BLaER1 (cell line): ENCODE data around the gene HPN.

Source experiments
- H3K27ac ChIP-seq: shearing (Covaris generic); formaldehyde crosslinking; 2 replicates; pipeline ENCODE4 v1.8.1; 2022
- H3K27me3 ChIP-seq: shearing (Covaris generic); formaldehyde crosslinking; 2 replicates; pipeline ENCODE4 v1.8.1; 2022
- H3K36me3 ChIP-seq: shearing (Covaris generic); formaldehyde crosslinking; 2 replicates; pipeline ENCODE4 v1.8.1; 2022
- H3K4me1 ChIP-seq: shearing (Covaris generic); formaldehyde crosslinking; 2 replicates; pipeline ENCODE4 v1.8.1; 2022
- H3K4me2 ChIP-seq: shearing (Covaris generic); formaldehyde crosslinking; 2 replicates; pipeline ENCODE4 v1.8.1; 2022
- H3K4me3 ChIP-seq: shearing (Covaris generic); formaldehyde crosslinking; 2 replicates; pipeline ENCODE4 v1.8.1; 2022
- H3K9ac ChIP-seq: shearing (Covaris generic); formaldehyde crosslinking; 2 replicates; pipeline ENCODE4 v1.8.1; 2022
- H3K9me3 ChIP-seq: shearing (Covaris generic); formaldehyde crosslinking; 2 replicates; pipeline ENCODE4 v1.8.1; 2022
- H4K20me1 ChIP-seq: shearing (Covaris generic); formaldehyde crosslinking; 2 replicates; pipeline ENCODE4 v1.8.1; 2022
- Cebpa-rat ChIP-seq: shearing (Covaris generic); IDR thresholded peaks from 2 replicates; pipeline ENCODE4 v1.8.1; 2022

The HPN gene

DNA sequence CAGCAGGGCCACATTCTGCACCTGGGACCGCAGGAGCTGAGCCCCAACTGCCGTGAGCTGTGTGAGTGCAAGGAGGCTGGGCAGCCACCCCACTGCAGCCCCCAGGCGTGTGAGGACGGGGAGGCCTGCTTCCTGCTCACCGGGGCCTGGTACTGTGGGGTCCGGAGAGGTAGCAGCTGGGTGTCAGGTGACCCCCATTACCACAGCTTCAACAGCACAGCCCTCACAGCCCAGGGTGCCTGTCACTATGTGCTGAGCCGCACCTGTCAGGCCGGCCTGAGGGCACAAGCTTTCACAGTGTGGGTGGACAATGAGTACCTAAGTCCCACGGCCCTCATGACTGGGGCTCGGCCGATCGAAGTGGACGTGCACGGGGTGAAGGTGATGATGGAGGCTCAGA lies 38.3 kb downstream of the HPN start:
- H3K4me1 ChIP-seq, result peaks cover 100% of the 10 kb centered on the region

GRCh38 chr19:35080613-35081170 lies 39.2 kb downstream of the HPN start:
- H3K27me3 ChIP-seq, result no peaks in the 10 kb centered on the region
- H3K4me3 ChIP-seq, result no peak overlapping the region
- no peak overlapping the region for H3K9ac ChIP-seq
- peak overlapping the region; percentile 10 for H3K4me2 ChIP-seq
- no peaks in the 10 kb centered on the region for H4K20me1 ChIP-seq
- peak overlapping the region; percentile 47; the same call in 1 of the 2 replicates for H3K27ac ChIP-seq
- peaks cover 100% of the 10 kb centered on the region for H3K4me1 ChIP-seq
- H3K36me3 ChIP-seq, result no peaks in the 10 kb centered on the region
- no peaks in the 10 kb centered on the region for H3K9me3 ChIP-seq
- no peak for TF ChIP-seq Cebpa-rat

More for the DNA sequence above, 38.3 kb downstream of the HPN start:
- TF ChIP-seq Cebpa-rat, result no peak
- Histone ChIP-seq H3K4me2 (0 out of 2 replicates have a peak overlapping the region, but pooled peaks have one; percentile 5), H4K20me1 (no peaks in the 10 kb centered on the region), H3K27ac (no peak overlapping the region; the same call in 1 of the 2 replicates), H3K36me3 (no peaks in the 10 kb centered on the region), H3K4me3 (no peak overlapping the region), H3K9ac (no peak overlapping the region), H3K27me3 (no peaks in the 10 kb centered on the region), H3K9me3 (no peaks in the 10 kb centered on the region)

DNA sequence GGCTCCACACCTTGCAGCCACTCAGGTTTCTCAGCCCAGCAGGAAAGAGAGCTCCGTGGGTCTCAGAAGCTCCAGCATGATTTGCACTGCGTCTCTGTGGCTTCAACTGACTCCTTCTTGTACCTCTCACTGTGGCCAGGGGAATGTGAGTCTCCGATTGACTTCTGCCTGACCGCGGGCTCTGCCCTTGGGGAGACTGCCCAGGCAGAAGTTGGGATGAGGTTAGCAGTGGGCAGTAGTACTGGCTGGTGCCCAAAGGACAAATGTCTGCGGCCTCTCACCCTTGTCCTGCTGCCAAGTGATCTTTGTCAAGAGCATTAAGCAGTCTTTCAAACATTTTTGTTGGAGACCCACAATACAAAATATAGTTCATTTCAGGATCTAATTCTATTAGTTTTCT lies 39.7 kb downstream of the HPN start:
- Histone ChIP-seq H3K27ac (no peak overlapping the region; the same call in 1 of the 2 replicates), H3K27me3 (no peaks in the 10 kb centered on the region), H3K4me3 (no peak overlapping the region), H3K9ac (no peak overlapping the region), H4K20me1 (no peaks in the 10 kb centered on the region), H3K9me3 (no peaks in the 10 kb centered on the region), H3K36me3 (no peaks in the 10 kb centered on the region), H3K4me1 (peaks cover 100% of the 10 kb centered on the region), H3K4me2 (peak overlapping the region; percentile 10)
- no peak for TF ChIP-seq Cebpa-rat

- Histone ChIP-seq H3K9ac (peak overlapping the region; percentile 47), H3K27ac (peak overlapping the region; percentile 90), H3K4me1 (peaks cover 100% of the 10 kb centered on the region), H4K20me1 (no peaks in the 10 kb centered on the region), H3K36me3 (no peaks in the 10 kb centered on the region), H3K27me3 (no peaks in the 10 kb centered on the region), H3K4me3 (0 out of 2 replicates have a peak overlapping the region, but pooled peaks have one; percentile 1), H3K4me2 (peak overlapping the region; percentile 90), H3K9me3 (no peaks in the 10 kb centered on the region)
- no peak for TF ChIP-seq Cebpa-rat
Observed at GRCh38 chr19:35083691-35084508, 42.4 kb downstream of the HPN start.

- Histone ChIP-seq H3K27ac (peak overlapping the region; percentile 90), H3K27me3 (no peaks in the 10 kb centered on the region), H3K36me3 (no peaks in the 10 kb centered on the region), H3K4me3 (no peak overlapping the region), H3K9me3 (no peaks in the 10 kb centered on the region), H3K4me2 (peak overlapping the region; percentile 90), H3K4me1 (peaks cover 100% of the 10 kb centered on the region), H3K9ac (peak overlapping the region; percentile 47; the same call in 1 of the 2 replicates), H4K20me1 (no peaks in the 10 kb centered on the region)
- TF ChIP-seq Cebpa-rat, result no peak
Observed at GRCh38 chr19:35084509-35084762, 42.9 kb downstream of the HPN start.

- no peak for TF ChIP-seq Cebpa-rat
- H3K27me3 ChIP-seq, result no peaks in the 10 kb centered on the region
- peak overlapping the region; percentile 90 for H3K4me2 ChIP-seq
- H3K27ac ChIP-seq, result peak overlapping the region; percentile 90
- H3K9ac ChIP-seq, result peak overlapping the region; percentile 71
- H3K36me3 ChIP-seq, result no peaks in the 10 kb centered on the region
- no peaks in the 10 kb centered on the region for H4K20me1 ChIP-seq
- H3K4me3 ChIP-seq, result no peak overlapping the region; the same call in 1 of the 2 replicates
- peaks cover 98% of the 10 kb centered on the region for H3K4me1 ChIP-seq
- no peaks in the 10 kb centered on the region for H3K9me3 ChIP-seq
Observed at GRCh38 chr19:35085947-35086346, 44.4 kb downstream of the HPN start.

DNA sequence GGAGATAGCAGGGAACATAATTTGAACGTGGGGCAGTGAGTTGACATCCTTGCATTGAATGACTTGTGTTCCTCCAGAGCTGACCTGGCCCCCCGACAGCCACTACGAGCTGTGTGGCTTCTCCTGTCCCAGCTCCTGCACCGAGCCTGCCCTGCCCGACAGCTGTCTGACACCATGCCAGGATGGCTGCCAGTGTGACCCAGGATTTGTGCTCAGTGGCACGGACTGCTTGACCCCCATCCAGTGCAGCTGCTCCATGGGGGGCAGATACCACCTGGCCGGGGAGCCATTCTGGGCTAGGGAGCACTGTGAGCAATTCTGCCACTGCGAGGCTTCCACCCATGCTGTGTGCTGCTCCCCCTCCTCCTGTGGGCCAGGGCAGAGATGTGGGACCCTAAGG lies 44.9 kb downstream of the HPN start:
- no peaks in the 10 kb centered on the region for H3K36me3 ChIP-seq
- peak overlapping the region; percentile 90 for H3K27ac ChIP-seq
- no peaks in the 10 kb centered on the region for H3K9me3 ChIP-seq
- H3K4me3 ChIP-seq, result no peak overlapping the region
- H3K4me2 ChIP-seq, result peak overlapping the region; percentile 90
- H3K27me3 ChIP-seq, result no peaks in the 10 kb centered on the region
- TF ChIP-seq Cebpa-rat, result no peak
- H4K20me1 ChIP-seq, result no peaks in the 10 kb centered on the region
- H3K4me1 ChIP-seq, result peaks cover 98% of the 10 kb centered on the region
- H3K9ac ChIP-seq, result peak overlapping the region; percentile 71

- Histone ChIP-seq H3K36me3 (no peaks in the 10 kb centered on the region), H3K27ac (peak overlapping the region; percentile 3), H3K4me2 (peak overlapping the region; percentile 90), H3K4me1 (peaks cover 89% of the 10 kb centered on the region), H3K27me3 (no peaks in the 10 kb centered on the region), H4K20me1 (no peaks in the 10 kb centered on the region), H3K4me3 (no peak overlapping the region), H3K9ac (0 out of 2 replicates have a peak overlapping the region, but pooled peaks have one; percentile 9), H3K9me3 (no peaks in the 10 kb centered on the region)
- no peak for TF ChIP-seq Cebpa-rat
Observed at GRCh38 chr19:35087393-35087792, 45.9 kb downstream of the HPN start.

DNA sequence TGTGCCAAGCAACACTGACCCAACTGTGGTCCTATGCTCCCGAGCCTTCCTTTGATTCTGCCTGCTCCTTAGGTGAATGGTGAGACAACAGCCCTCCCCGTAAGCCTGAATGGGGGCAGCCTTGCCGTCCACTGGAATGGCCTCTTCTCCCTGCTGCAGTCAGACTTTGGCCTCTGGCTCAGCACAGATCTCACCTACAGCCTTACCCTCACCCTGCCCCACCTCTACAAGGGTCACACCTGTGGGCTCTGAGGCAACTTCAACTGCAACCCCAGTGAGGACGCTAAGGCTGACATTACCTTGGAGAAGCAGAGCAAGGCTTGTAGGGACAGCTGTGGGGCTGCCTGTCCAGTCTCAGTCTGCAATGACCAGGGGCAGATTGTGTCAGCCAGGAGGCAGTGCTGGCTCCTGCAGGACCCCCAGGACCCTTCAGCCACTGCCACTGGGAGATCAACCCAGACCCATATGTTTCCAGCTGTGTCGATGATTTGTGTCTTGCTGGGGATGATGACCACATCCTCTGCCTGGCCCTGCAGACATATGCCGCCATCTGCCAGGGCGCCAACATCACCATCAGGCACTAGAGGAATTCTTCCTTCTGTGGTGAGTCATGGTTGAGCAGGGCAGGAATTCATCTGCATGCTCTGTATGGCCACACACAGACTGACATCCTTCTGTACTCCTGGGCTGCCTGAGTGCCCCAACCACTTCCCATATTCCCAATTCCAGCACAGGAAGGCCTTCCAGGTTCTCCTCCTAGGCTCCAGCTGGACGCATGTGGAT lies 46.8 kb downstream of the HPN start:
- Histone ChIP-seq H3K36me3 (no peaks in the 10 kb centered on the region), H3K9me3 (no peaks in the 10 kb centered on the region), H3K27me3 (no peaks in the 10 kb centered on the region), H3K4me3 (no peak overlapping the region), H3K9ac (0 out of 2 replicates have a peak overlapping the region, but pooled peaks have one; percentile 9), H4K20me1 (no peaks in the 10 kb centered on the region), H3K4me2 (peak overlapping the region; percentile 90), H3K27ac (peak overlapping the region; percentile 3), H3K4me1 (peaks cover 80% of the 10 kb centered on the region)
- TF ChIP-seq Cebpa-rat, result no peak

- Histone ChIP-seq H4K20me1 (no peaks in the 10 kb centered on the region), H3K9me3 (no peaks in the 10 kb centered on the region), H3K4me1 (peaks cover 68% of the 10 kb centered on the region), H3K4me2 (no peak overlapping the region), H3K4me3 (no peak overlapping the region), H3K36me3 (no peaks in the 10 kb centered on the region), H3K27ac (no peak overlapping the region), H3K27me3 (no peaks in the 10 kb centered on the region), H3K9ac (no peak overlapping the region)
- no peak for TF ChIP-seq Cebpa-rat
Observed at GRCh38 chr19:35089554-35089953, 48.0 kb downstream of the HPN start.
